Purkinje cell (primary cell): ENCODE results near the gene ACTL10. TPM values are rescaled to one million over a fixed set of nuclear protein-coding genes. Genes with fewer than 3 reads are reported as not detected.

ENCODE experiments used
- polyA plus RNA-seq: library from polyadenylated mRNA; unstranded; fragments of >200 nt; fragmentation: Nextera tagmentation; gene quantifications from 2 replicates; pipeline ENCODE4 v1.2.1, GENCODE V29; 2014

ACTL10 gene
- polyA plus RNA-seq = not detected in 2 replicates

DNA sequence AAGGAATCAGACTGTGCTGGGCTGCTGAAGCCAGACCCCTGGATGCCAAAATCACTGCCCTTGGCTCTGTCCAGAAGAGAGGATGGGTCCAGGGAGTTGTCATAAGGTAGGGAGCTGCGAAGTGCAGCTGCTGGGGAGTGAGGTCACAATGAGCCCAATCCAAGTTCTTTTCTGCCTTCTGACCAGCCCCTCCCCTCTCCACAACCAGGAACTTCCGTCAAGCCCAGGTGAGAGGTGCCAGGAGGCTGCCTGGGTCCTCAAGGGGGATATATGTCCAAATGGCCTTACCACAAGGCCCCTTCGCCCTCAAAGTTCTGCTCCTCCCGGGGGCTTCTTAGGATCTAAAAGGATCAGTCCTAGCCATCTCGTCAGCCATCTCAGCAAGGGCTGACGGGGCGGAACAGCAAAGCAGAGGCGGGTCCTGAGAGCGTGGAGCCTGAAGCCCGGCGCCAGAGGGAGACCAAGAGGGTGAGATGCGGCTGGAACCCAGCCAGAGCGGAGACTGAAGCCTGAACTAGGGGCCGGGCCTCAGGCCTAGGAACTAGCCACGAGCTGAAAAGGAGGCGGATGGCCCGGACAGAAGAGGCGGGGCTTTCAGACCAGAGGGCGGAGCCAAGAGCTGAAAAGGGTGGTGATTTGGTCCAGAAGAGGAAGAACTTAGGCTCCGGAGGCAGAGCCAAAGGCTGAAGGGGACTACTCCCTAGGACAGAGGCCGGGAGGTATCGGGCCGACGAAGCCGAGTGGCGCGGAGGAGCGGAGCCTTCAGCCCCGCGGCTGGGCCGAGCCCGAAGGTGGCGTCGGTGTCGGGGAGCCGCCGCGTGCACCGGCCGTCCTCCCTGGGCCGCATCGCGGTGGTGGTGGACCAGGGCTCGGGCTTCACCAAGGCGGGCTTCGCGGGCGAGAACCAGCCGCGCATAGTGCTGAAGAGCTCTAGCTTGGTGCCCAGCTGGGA, at the start of gene ACTL10:
Gene ACTL10, plus strand, starts transcription at position 651 of the 952 bp plus-strand sequence. CDS start 555 bp downstream, outside the sequence.

DNA sequence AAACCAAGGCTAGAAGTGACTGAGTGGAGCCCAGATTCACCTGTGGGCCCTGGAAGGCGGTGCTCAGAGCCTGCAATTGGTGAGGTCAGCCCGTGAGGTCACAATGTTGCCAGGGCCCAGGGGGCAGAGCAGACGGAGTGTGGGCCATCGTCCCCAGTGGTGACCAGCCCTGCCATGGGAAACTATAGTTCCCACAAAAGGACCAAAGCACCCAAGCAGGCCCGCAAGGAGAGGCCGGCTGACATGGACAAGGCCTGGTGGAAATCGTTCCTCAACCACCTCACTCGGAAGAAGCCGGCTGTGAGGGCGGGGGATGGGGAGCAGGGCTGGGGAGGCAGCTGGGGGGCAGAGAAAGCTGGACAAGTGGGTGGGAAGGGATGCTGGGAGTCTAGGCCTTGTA, 4.6 kb upstream of the ACTL10 start, which contains the start of gene C20orf144:
Gene C20orf144, plus strand, starts transcription at position 156 of the 400 bp plus-strand sequence. Its CDS starts 19 bp downstream, at position 175.

DNA sequence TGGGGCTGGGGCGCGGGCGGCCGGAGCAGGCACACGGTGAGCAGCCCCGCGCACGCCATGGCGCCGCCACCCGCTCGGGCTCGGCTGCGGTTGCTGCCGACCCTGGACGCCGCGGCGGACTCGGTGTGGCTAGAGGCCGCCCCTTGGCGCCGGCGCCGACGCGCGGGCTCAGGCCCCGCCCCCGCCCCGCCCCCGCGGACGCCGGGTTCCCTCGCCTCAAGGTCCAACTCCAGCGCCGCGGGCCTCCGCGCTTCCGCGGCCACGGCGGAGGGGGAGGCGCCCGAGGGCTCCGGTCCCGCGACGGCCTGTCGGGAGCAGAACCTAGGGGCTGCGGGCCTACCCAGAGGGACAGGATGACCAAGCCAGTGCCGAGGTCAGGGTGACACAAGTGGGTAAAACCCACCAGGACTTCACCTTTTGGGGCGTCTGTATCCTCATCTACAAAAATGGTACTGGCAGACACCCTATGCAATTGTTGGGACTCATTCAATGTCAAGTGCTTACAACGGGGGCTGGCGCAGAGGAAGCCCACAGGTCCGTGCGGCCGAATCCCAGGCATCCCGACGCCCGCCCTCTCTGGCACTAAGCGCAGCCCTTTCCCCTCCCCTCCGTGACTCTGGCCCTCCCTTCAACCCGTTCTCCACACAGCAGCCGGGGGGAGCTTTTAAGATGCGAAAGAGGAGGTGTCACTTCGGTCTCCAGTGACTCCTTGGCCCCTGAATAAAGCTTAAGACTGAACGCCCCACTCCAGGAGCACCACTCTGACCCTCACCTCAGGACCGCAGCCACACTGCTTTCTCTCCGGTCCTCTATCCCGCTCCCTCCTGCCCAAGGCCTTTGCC, 7.8 kb downstream of the ACTL10 start, which contains the start of gene NECAB3:
Gene NECAB3, minus strand, starts transcription at position 135 of the 842 bp plus-strand sequence. Its CDS starts 76 bp downstream, at position 59.

DNA sequence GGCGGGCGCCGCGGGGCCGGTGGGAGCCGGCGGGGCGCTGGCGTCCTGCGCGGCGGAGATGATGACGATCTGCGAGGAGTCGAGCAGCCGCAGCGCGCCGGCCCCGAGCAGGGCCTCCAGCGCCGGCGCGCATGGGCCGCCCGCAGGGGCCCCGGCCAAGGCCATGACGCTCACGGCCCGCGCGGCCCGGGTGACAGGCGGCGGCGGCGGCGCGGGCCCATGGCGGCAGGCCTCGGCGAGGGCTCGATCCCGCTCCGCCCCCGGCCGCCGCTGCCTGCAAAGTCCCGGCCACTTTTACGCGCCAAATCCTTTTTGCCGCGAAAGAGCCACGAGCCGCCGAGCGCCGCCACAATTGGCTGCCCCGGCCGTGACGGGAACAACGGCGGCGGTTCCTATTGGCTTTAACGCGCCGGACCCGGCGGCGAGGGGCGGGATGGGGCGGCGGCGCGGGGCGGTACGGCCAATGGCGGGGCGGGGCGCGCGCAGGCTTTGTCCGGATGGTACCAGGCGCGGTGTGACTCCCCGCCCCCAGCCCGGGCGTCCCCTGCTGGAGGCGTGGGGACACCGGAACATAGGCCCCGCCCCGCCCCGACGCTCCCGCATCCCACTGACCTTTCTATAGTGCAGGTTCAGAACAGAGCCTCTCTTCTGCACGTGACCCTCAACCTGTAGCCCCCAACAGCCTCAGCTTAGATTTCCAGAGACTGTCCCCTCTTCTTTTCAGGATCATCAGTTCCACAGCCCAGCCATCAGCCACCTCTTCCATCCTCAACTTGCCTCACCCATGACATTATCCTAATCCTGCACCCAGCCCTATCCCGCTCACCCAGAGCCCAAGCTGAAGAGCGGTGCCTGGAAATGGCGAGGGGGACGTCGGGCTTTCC, 19.6 kb downstream of the ACTL10 start, which contains the start of gene E2F1:
Gene E2F1, minus strand, starts transcription at position 286 of the 884 bp plus-strand sequence. Its CDS starts 121 bp downstream, at position 165.

Other genes with a start within 250 kb of the ACTL10 start
- gene SNTA1, start 223.2 kb upstream of the ACTL10 start, polyA plus RNA-seq = 4.0 and 5.5 TPM in 2 replicates
- 3.4 and 6.9 TPM in 2 replicates for gene CBFA2T2, start 176.8 kb upstream of the ACTL10 start, polyA plus RNA-seq
- gene C20orf144, start 4.6 kb upstream of the ACTL10 start, polyA plus RNA-seq = not detected in 2 replicates
- gene NECAB3, start 7.5 kb downstream of the ACTL10 start, polyA plus RNA-seq = 5.1 and 6.1 TPM in 2 replicates
- gene E2F1, start 19.4 kb downstream of the ACTL10 start, polyA plus RNA-seq = not detected in 2 replicates
- 10.3 and 15.6 TPM in 2 replicates for gene PXMP4, start 53.4 kb downstream of the ACTL10 start, polyA plus RNA-seq
- gene ZNF341, start 65.1 kb downstream of the ACTL10 start, polyA plus RNA-seq = 0.50 and 1.9 TPM in 2 replicates
- gene CHMP4B, start 144.4 kb downstream of the ACTL10 start, polyA plus RNA-seq = 39.2 and 65.6 TPM in 2 replicates